Mucosa of stomach (tissue), 1 donor: ENCODE measurements around the gene FER.
"Not testable (repeated sequence)": the region's sequence is repeated elsewhere in the genome, so short reads cannot be mapped to it uniquely, and the experiment has no call there.

Source experiments
- H3K27me3 ChIP-seq: one replicate; pipeline ENCODE4 v1.7.0; 2013; ENCODE audit warnings: mild to moderate bottlenecking, low read length; ENCODE audit not compliant: control insufficient read depth, insufficient read depth
- H3K36me3 ChIP-seq: one replicate; pipeline ENCODE4 v1.7.0; 2013; ENCODE audit warnings: low read length; ENCODE audit not compliant: control insufficient read depth, insufficient read depth
- H3K4me1 ChIP-seq: one replicate; pipeline ENCODE4 v1.7.0; 2013; ENCODE audit warnings: mild to moderate bottlenecking, low read length; ENCODE audit not compliant: control insufficient read depth, insufficient read depth
- H3K4me3 ChIP-seq: one replicate; pipeline ENCODE4 v1.7.0; 2013; ENCODE audit warnings: low read length
- H3K9ac ChIP-seq: one replicate; pipeline ENCODE4 v1.7.0; 2013; ENCODE audit warnings: mild to moderate bottlenecking, low read length, moderate library complexity
- H3K9me3 ChIP-seq: one replicate; pipeline ENCODE4 v1.7.0; 2013; ENCODE audit warnings: mild to moderate bottlenecking, low read length, moderate library complexity; ENCODE audit not compliant: control insufficient read depth
- donor health status: Pancreatic carcinoma.

FER gene

GRCh38 chr5:108749128-108749861 is 1.6 kb downstream of the FER start:
- H3K27me3 ChIP-seq: no peaks in the 10 kb centered on the region
- peak overlapping the region; percentile 73 for H3K9ac ChIP-seq
- no peaks in the 10 kb centered on the region for H3K4me1 ChIP-seq
- H3K9me3 ChIP-seq: no peaks in the 10 kb centered on the region
- peak overlapping the region; percentile 29 for H3K4me3 ChIP-seq
- H3K36me3 ChIP-seq: no peaks in the 10 kb centered on the region

GRCh38 chr5:108753331-108753730 is 5.6 kb downstream of the FER start:
- no peaks in the 10 kb centered on the region for H3K9me3 ChIP-seq
- H3K4me3 ChIP-seq: no peak overlapping the region
- H3K9ac ChIP-seq: no peak overlapping the region
- H3K36me3 ChIP-seq: no peaks in the 10 kb centered on the region
- H3K27me3 ChIP-seq: no peaks in the 10 kb centered on the region
- no peaks in the 10 kb centered on the region for H3K4me1 ChIP-seq

DNA sequence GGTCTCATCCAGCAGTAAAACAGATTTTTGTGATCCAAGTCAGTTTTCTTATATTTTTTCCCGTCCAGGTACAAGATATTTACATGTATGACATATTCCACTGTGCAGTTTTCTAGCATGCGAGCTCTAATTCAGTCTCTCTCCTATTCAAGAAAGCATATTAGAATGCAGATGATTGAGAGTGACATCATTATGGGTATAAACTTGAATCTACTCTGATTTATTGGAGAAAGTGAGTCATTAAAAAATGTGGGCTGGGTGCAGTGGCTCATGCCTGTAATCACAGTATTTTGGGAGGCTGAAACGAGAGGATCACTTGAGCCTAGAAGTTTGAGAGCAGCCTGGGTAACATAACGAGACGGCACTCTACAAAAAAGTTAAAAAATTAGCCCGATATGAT is 6.2 kb downstream of the FER start:
- Histone ChIP-seq H3K27me3 (no peaks in the 10 kb centered on the region), H3K9ac (no peak overlapping the region), H3K4me1 (no peaks in the 10 kb centered on the region)

DNA sequence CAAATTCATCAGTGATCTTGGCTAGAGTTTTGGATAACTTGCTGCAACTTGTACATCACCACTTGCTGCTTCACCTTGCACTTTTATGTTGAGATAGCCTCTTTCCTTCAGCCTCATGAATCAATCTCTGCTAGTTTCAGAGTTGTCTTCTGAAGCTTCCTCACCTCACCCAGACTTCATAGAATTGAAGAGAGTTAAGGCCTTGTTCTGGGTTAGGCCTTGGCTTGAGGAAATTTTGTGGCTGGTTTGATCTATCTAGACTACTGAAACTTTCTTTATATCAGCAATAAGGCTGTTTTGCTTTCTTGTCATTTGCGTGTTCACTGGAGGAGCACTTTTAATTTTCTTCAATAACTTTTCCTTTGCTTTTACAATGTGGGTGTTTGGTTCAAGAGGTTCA is 12.8 kb downstream of the FER start:
- H3K36me3 ChIP-seq: no peaks in the 10 kb centered on the region
- H3K27me3 ChIP-seq: no peaks in the 10 kb centered on the region
- H3K4me1 ChIP-seq: no peaks in the 10 kb centered on the region
- no peaks in the 10 kb centered on the region for H3K9me3 ChIP-seq
- no peak overlapping the region for H3K9ac ChIP-seq
- no peak overlapping the region for H3K4me3 ChIP-seq

More for the DNA sequence above, 6.2 kb downstream of the FER start:
- no peaks in the 10 kb centered on the region for H3K9me3 ChIP-seq
- H3K4me3 ChIP-seq: no peak overlapping the region
- no peaks in the 10 kb centered on the region for H3K36me3 ChIP-seq

DNA sequence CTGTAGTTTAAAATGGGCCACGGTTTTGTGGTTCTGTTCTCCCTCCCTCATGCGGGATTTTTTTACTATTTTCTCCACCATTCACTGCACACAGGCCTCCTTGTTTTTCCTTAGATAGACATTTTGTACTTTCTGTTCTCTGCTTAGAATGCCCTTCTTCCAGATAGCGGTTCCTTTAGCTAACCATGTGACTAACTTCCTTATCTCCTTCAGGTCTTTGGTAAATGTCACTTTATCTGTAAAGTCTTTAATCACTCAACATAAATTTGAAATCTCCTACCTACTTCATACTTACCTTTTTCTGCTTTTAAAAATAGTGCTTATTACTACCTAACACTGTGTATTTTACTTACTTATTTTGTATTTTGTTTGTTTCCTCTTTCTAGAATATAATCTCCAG is 15.0 kb downstream of the FER start:
- H3K9ac ChIP-seq: no peak overlapping the region
- no peaks in the 10 kb centered on the region for H3K9me3 ChIP-seq
- no peaks in the 10 kb centered on the region for H3K4me1 ChIP-seq
- no peaks in the 10 kb centered on the region for H3K27me3 ChIP-seq
- no peaks in the 10 kb centered on the region for H3K36me3 ChIP-seq
- no peak overlapping the region for H3K4me3 ChIP-seq

- Histone ChIP-seq H3K9me3 (no peaks in the 10 kb centered on the region), H3K9ac (no peak overlapping the region), H3K36me3 (no peaks in the 10 kb centered on the region), H3K27me3 (no peaks in the 10 kb centered on the region), H3K4me1 (no peaks in the 10 kb centered on the region), H3K4me3 (no peak overlapping the region)
Observed at GRCh38 chr5:108763222-108763916, 15.7 kb downstream of the FER start.

- Histone ChIP-seq H3K4me1 (no peaks in the 10 kb centered on the region), H3K27me3 (no peaks in the 10 kb centered on the region), H3K9ac (no peak overlapping the region), H3K9me3 (no peaks in the 10 kb centered on the region), H3K4me3 (no peak overlapping the region), H3K36me3 (no peaks in the 10 kb centered on the region)
Observed at GRCh38 chr5:108765647-108766046, 17.9 kb downstream of the FER start.

DNA sequence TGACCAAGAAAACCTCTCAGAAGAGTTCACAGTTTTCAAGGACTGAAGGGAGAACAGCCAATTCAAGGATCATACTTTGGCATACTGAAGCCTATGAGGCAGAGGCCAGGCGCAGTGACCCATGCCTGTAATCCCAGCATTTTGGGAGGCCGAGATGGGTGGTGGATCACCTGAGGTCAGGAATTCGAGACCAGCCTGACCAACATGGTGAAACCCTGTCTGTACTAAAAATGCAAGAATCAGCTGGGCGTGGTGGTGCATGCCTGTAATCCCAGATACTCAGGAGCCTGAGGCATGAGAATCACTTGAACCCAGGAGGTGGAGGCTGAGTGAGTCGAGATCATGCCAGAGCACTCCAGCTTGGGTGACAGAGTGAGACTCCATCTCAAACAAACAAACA is 19.2 kb downstream of the FER start:
- not testable (repeated sequence) for H3K4me3 ChIP-seq, H3K4me1 ChIP-seq, H3K9ac ChIP-seq

DNA sequence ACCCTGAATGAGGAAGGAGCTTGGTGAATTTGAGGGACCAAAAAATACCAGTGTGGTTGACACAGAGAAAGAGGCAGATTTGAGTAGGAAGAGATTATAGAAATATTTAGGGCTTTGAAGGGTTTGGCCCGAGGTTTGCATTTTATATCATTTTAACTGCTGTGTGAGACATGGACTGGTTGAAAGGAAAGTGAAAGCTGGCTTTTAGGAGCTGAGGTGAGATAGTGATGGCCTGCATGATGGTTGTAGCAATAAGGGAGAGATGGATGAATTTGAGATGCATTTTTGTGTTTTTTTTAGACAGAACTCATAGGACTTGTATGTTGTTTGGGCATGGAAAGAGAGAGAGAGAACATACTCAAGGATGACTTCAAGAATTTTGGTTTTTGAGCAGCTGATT is 21.7 kb downstream of the FER start:
- Histone ChIP-seq H3K4me1 (no peaks in the 10 kb centered on the region), H3K9ac (no peak overlapping the region), H3K4me3 (no peak overlapping the region), H3K27me3 (no peaks in the 10 kb centered on the region), H3K36me3 (no peaks in the 10 kb centered on the region), H3K9me3 (no peaks in the 10 kb centered on the region)

More for the DNA sequence above, 19.2 kb downstream of the FER start:
- not testable (repeated sequence) for H3K27me3 ChIP-seq, H3K36me3 ChIP-seq, H3K9me3 ChIP-seq

GRCh38 chr5:108772626-108773025 is 24.9 kb downstream of the FER start:
- no peak overlapping the region for H3K4me3 ChIP-seq

GRCh38 chr5:108773330-108773729 is 25.6 kb downstream of the FER start:
- Histone ChIP-seq H3K4me3 (no peak overlapping the region), H3K36me3 (no peaks in the 10 kb centered on the region), H3K4me1 (no peaks in the 10 kb centered on the region), H3K9ac (no peak overlapping the region), H3K27me3 (no peaks in the 10 kb centered on the region), H3K9me3 (no peaks in the 10 kb centered on the region)

More at GRCh38 chr5:108772626-108773025, 24.9 kb downstream of the FER start:
- Histone ChIP-seq H3K9me3 (no peaks in the 10 kb centered on the region), H3K36me3 (no peaks in the 10 kb centered on the region), H3K27me3 (no peaks in the 10 kb centered on the region), H3K4me1 (no peaks in the 10 kb centered on the region), H3K9ac (no peak overlapping the region)

DNA sequence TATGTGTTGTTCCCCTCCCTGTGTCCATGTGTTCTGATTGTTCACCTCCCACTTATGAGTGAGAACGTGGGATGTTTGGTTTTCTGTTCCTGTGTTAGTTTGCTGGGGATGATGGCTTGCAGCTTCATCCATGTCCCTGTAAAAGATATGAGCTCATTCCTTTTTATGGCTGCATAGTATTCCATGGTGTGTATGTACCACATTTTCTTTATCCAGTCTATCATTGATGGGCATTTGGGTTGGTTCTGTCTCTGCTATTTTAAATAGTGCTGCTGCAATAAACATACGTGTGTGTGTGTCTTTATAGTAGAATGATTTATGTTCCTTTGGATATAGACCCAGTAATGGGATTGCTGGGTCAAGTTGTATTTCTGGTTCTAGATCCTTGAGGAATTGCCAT is 26.4 kb downstream of the FER start:
- not testable (repeated sequence) for H3K9ac ChIP-seq, H3K4me1 ChIP-seq, H3K36me3 ChIP-seq, H3K4me3 ChIP-seq, H3K27me3 ChIP-seq, H3K9me3 ChIP-seq
